Large intestine (tissue), 3 donors: ENCODE results near the gene PRKAR2A. TPM values are rescaled to one million over a fixed set of nuclear protein-coding genes. Genes with fewer than 3 reads are reported as not detected.
A peak's percentile ranks its signal among the peaks of the same experiment; 100 is the strongest.
"Not testable (repeated sequence)": the region's sequence is repeated elsewhere in the genome, so short reads cannot be mapped to it uniquely, and the experiment has no call there.

ENCODE experiments used
- DNase-seq, 2 donors: peaks; one replicate each; pipeline versions ENCODE4 v3.0.0 to v3.0.0-alpha.2; 2013
- H3K27ac ChIP-seq: one replicate; pipeline ENCODE4 v1.5.1; 2013; ENCODE audit warnings: low read length
- H3K27me3 ChIP-seq: 2 replicates; pipeline ENCODE4 v1.6.1; 2013; ENCODE audit warnings: low read length; ENCODE audit not compliant: control insufficient read depth, insufficient read depth
- H3K36me3 ChIP-seq: 2 replicates; pipeline ENCODE4 v1.6.1; 2013; ENCODE audit warnings: low read length; ENCODE audit not compliant: control insufficient read depth, insufficient read depth
- H3K4me1 ChIP-seq: one replicate; pipeline ENCODE4 v1.6.1; 2013; ENCODE audit warnings: low read length; ENCODE audit not compliant: control insufficient read depth, insufficient read depth
- H3K4me3 ChIP-seq: one replicate; pipeline ENCODE4 v1.5.1; 2013; ENCODE audit warnings: low read length
- H3K9me3 ChIP-seq: one replicate; pipeline ENCODE4 v1.6.1; 2013; ENCODE audit warnings: mild to moderate bottlenecking, low read depth, low read length, moderate library complexity; ENCODE audit not compliant: control insufficient read depth
- WGBS: methylation state at CpG from one replicate; pipeline ENCODE4 v1.1.5; 2013; ENCODE audit warnings: low lambda C conversion rate; ENCODE audit not compliant: insufficient coverage; 5-methylcytosine and 5-hydroxymethylcytosine counted together
- polyA plus RNA-seq: library from polyadenylated mRNA; unstranded; fragments of 120-200 nt; gene quantifications from one replicate; pipeline ENCODE4 v1.2.1, GENCODE V29; 2013

PRKAR2A gene
- polyA plus RNA-seq, 1 donor, result 28.6 TPM

DNA sequence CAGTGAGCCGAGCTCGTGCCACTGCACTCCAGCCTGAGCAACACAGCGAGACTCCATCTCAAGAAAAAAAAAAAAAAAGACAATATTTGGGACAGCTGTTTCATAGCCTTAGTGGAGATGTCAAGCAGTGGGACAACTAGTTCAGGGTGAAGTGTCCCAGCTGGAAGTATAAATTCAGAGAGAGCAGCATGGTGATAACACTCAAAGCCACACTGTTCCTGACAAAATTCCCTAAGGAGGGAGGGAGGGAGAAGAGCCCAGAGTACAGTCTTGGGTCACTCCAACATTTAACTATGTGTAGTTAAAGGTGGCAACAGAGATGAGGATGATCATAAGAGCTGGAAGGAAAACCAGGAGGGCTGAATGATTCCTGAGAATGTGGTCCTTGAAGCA lies 109.5 kb downstream of the PRKAR2A start:
- WGBS, result no CpG with 5 or more reads among the region's 3 CpGs
- Histone ChIP-seq H3K27me3 (no peaks in the 10 kb centered on the region), H3K4me1 (peaks cover 30% of the 10 kb centered on the region), H3K27ac (no peak overlapping the region), H3K9me3 (peaks cover 3% of the 10 kb centered on the region), H3K36me3 (no peaks in the 10 kb centered on the region), H3K4me3 (no peak overlapping the region)
- no peak for DNase-seq

DNA sequence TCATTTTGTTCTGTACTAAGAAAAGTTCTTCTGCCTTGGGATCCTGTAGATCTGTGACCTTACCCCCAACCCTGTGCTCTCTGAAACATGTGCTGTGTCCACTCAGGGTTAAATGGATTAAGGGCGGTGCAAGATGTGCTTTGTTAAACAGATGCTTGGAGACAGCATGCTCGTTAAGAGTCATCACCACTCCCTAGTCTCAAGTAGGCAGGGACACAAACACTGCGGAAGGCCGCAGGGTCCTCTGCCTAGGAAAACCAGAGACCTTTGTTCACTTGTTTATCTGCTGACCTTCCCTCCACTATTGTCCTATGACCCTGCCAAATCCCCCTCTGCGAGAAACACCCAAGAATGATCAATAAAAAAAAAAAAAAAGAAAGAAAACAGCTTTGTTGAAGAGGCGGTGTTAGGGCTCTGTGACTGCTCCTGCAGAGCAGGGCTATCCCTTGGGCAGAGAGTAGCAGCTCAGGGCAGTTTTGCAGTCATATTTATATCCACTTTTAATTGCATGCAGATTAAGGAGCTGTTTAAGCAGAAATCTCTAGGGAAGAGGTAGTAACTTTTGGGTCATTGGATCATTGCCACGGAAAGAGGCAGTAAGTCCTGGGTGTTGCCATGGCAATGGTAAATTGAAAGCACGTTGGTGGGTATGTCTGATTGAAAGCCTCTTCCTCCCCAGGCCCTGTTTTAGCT lies 112.5 kb downstream of the PRKAR2A start:
- not testable (repeated sequence) for H3K9me3 ChIP-seq, H3K4me3 ChIP-seq, DNase-seq, H3K36me3 ChIP-seq, H3K27me3 ChIP-seq
- WGBS, result 0% methylated on average over 1 of the region's 8 CpGs
- Histone ChIP-seq H3K4me1 (peaks cover 24% of the 10 kb centered on the region), H3K27ac (peak overlapping the region; percentile 3)

DNA sequence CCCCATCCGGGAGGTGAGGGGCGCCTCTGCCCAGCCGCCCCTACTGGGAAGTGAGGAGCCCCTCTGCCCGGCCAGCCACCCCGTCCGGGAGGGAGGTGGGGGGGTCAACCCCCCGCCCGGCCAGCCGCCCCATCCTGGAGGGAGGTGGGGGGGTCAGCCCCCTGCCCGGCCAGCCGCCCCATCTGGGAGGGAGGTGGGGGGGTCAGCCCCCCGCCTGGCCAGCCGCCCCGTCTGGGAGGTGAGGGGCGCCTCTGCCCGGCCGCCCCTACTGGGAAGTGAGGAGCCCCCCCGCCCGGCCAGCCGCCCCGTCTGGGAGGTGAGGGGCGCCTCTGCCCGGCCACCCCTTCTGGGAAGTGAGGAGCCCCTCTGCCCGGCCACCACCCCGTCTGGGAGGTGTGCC lies 113.1 kb downstream of the PRKAR2A start:
- no CpG with 5 or more reads among the region's 25 CpGs for WGBS
- not testable (repeated sequence) for H3K27ac ChIP-seq, H3K36me3 ChIP-seq, H3K9me3 ChIP-seq, H3K4me3 ChIP-seq, H3K27me3 ChIP-seq, DNase-seq
- peaks cover 18% of the 10 kb centered on the region for H3K4me1 ChIP-seq

DNA sequence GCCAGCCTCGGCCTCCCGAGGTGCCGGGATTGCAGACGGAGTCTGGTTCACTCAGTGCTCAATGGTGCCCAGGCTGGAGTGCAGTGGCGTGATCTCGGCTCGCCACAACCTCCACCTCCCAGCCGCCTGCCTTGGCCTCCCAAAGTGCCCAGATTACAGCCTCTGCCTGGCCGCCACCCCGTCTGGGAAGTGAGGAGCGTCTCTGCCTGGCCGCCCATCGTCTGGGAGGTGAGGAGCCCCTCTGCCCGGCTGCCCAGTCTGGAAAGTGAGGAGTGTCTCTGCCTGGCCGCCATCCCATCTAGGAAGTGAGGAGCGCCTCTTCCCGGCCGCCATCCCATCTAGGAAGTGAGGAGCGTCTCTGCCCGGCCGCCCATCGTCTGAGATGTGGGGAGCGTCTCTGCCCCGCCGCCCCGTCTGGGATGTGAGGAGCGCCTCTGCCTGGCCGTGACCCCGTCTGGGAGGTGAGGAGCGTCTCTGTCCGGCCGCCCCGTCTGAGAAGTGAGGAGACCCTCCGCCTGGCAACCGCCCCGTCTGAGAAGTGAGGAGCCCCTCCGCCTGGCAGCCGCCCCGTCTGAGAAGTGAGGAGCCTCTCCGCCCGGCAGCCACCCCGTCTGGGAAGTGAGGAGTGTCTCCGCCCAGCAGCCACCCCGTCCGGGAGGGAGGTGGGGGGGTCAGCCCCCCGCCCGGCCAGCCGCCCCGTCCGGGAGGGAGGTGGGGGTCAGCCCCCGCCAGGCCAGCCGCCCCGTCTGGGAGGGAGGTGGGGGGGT lies 113.7 kb downstream of the PRKAR2A start:
- not testable (repeated sequence) for H3K27ac ChIP-seq, H3K9me3 ChIP-seq, DNase-seq, H3K27me3 ChIP-seq, H3K36me3 ChIP-seq, H3K4me3 ChIP-seq
- H3K4me1 ChIP-seq, result peaks cover 12% of the 10 kb centered on the region
- no CpG with 5 or more reads among the region's 53 CpGs for WGBS

DNA sequence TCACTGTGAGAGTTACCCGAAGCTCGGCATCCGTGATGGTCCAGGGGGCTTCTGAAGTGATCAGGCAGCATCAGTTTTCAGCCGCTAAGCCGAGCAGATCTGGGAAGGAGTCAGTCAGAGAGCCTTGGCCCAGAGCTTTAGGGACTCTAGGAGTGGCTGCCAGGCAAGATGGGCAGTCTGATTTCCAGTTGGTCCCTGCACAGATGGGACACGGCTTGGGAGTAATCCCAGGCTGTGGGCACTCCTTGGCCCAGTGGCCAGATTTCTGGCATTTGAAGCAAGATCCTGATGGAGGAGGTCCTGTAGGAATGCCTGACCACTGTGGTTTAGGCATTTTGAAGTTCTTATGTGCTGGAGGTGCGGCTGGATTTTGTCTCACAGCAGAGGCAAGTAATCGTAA lies 120.2 kb downstream of the PRKAR2A start:
- H3K4me3 ChIP-seq, result no peak overlapping the region
- peaks cover 12% of the 10 kb centered on the region for H3K4me1 ChIP-seq
- H3K27me3 ChIP-seq, result no peaks in the 10 kb centered on the region
- no peaks in the 10 kb centered on the region for H3K9me3 ChIP-seq
- DNase-seq, result no peak
- no peak overlapping the region for H3K27ac ChIP-seq
- no CpG with 5 or more reads among the region's 8 CpGs for WGBS
- H3K36me3 ChIP-seq, result no peaks in the 10 kb centered on the region

DNA sequence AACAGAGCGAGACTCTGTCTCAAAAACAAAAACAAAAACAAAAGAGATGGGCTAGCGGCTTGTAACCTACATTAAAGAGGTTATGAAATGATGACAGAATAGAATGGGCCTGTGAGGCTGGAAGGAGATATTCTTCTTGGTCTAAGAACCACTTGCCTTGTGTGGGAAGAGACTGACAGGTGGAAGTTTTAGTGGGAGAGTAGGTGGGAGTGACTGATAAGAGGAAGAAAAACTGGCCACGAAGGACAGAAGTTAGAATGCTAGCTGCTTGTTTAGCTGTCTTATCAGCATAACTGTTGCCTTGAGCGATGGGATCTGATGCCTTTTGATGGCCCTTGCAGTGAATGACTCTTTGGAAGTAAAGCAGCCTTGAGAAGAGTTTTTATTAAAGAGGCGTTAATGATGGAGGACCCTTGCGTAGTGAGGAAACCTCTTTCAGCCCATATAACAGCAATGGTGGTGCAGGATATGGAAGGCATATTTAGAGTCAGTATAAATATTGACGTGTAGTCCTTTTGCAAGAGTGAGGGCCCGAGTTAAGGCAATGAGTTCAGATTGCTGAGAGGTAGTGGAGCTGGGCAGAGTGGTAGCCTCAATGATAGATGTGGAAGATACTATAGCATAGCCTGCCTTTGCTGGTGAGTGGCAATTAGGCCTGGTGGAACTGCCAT lies 122.4 kb downstream of the PRKAR2A start:
- not testable (repeated sequence) for H3K27ac ChIP-seq, H3K36me3 ChIP-seq, H3K9me3 ChIP-seq, H3K27me3 ChIP-seq, DNase-seq, H3K4me3 ChIP-seq
- peaks cover 12% of the 10 kb centered on the region for H3K4me1 ChIP-seq
- 93% methylated on average over 3 of the region's 8 CpGs for WGBS

DNA sequence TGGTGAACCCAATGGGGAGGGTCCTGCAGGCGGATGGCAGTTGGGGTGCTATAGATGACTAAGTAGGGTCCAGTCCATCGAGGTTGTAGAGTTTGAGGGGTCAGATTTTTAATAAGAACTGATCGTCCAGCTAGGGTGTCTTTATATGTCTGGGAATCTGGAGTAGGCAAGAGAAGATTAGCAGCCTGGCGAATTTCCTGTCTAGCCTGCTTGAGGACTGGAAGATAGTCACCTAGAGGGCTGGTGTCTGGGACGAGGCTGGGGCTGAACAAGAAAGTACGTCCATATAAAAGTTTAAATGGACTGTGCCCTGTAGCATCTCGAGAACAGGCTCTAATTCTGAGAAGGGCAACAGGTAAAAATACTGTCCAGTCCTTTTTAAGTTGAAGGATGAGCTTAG lies 123.9 kb downstream of the PRKAR2A start:
- H3K4me1 ChIP-seq, result peaks cover 12% of the 10 kb centered on the region
- H3K4me3 ChIP-seq, result no peak overlapping the region
- no peaks in the 10 kb centered on the region for H3K36me3 ChIP-seq
- 45% methylated on average over 2 of the region's 7 CpGs for WGBS
- no peak for DNase-seq
- H3K27ac ChIP-seq, result no peak overlapping the region
- no peaks in the 10 kb centered on the region for H3K27me3 ChIP-seq
- H3K9me3 ChIP-seq, result no peaks in the 10 kb centered on the region

DNA sequence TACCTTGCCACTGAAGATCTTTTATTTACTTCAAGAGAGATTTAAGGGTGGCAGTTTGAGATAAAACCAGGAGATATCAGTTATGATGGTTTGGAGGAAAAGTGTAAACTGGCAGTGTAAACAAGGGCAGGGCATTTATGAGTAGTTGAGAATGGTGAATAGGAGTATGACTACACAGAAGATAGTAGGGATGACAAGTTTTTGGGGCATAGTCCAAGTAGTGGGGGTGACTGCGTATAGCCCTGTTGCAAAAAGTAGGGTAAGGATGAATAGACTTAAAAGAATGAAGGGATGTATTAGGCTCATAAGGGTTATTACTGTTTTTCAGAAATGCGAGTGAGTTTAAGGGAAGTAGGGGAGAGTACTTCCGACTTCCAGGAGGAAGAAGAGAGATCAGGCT lies 124.4 kb downstream of the PRKAR2A start:
- not testable (repeated sequence) for H3K36me3 ChIP-seq, H3K9me3 ChIP-seq, H3K27ac ChIP-seq, H3K4me3 ChIP-seq, H3K27me3 ChIP-seq
- 40% methylated on average over 1 of the region's 3 CpGs for WGBS
- H3K4me1 ChIP-seq, result peaks cover 12% of the 10 kb centered on the region
- DNase-seq, result peak; percentile 45 to 62

DNA sequence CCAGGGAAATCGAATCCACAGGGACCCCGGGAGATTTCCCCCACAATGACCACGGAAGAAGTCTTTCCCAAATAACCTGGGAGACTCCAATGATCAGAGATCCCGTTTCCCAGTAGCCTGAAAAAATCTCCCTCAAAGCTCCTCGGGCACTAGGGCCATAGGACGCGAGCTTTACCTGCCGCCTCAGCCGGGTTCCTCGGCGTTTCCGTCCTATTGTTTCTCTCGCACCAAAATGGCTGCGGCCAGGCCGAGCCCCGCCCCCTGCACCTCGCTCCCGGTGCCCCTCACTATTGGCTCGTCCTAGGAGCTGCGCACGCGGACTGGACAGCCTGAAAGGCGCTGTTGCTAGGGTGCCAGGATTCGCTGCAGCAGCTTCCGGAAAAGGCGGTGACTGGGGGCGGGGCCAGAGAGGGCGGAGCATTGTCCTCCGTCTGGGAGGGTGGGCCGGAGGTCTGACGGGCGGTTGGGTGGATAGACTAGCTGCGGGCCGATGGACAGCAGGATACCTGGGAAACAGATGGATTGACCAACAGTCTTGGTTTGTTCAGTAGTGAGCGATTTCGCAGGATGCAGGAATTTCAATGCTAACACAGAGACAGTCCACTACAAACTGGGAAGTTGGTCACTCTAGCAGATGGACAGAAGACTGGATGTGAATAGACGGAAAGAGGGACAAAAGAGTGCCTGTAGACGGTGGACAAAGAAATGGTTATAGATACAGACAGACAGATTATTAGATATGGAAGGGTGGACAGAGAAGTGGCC lies 130.5 kb downstream of the PRKAR2A start, which contains the start of gene IP6K2:
TSS of gene IP6K2 (minus strand) at position 240 of the 765 bp plus-strand sequence. CDS start 21,930 bp downstream, outside the sequence.
- Histone ChIP-seq H3K36me3 (peaks cover 25% of the 10 kb centered on the region), H3K9me3 (no peaks in the 10 kb centered on the region), H3K4me3 (peak within 1 kb of the TSS; percentile 91), H3K4me1 (peaks cover 6% of the 10 kb centered on the region), H3K27me3 (no peaks in the 10 kb centered on the region), H3K27ac (peak within 1 kb of the TSS; percentile 92)
- peak; percentile 98 for DNase-seq
- 26% methylated on average over 4 of the region's 38 CpGs for WGBS

DNA sequence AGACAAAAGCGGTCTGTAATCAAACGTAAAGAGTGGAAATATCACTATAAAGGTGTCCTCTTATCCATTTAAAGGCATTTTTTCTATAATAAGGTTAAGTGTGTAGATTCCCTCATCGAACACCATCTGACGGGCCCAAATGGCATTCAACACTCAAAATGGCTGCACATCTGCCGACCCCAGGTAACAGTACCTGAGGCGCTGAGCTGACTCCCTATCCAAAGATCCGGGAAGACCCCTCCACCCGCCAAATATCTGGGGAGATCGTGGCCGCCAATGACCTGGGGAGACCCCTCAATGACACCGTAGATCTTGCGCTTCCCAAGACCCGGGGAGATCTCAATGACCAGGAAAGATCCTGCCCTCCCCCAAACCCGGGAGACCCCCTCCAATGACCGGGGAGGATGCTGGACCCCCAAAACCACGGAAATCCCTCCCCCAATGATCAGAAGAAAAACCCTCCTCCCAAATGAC lies 131.1 kb downstream of the PRKAR2A start:
- H3K9me3 ChIP-seq, result no peaks in the 10 kb centered on the region
- peak overlapping the region; percentile 92 for H3K27ac ChIP-seq
- H3K36me3 ChIP-seq, result peaks cover 29% of the 10 kb centered on the region
- H3K4me3 ChIP-seq, result peak overlapping the region; percentile 91
- H3K4me1 ChIP-seq, result peaks cover 6% of the 10 kb centered on the region
- no peaks in the 10 kb centered on the region for H3K27me3 ChIP-seq
- peak; percentile 9 to 59 for DNase-seq
- 0% methylated on average over 2 of the region's 16 CpGs for WGBS
